GM21367 (cell line): ENCODE results near the gene CPLX1.

Experiments used
- ATAC-seq: cut with Tn5 transposase; IDR thresholded peaks from one replicate; pipeline ENCODE4 v1.9.1; 2021; ENCODE audit not compliant: unreplicated experiment

The CPLX1 gene

GRCh38 chr4:825971-826330, at the start of gene CPLX1:
TSS of gene CPLX1 (minus strand) at chr4:826129. CDS start at chr4:824522, 1,607 bp downstream.
- no peak for ATAC-seq

GRCh38 chr4:874971-875817, 49.3 kb upstream of the CPLX1 start:
- ATAC-seq = no peak

GRCh38 chr4:874056-874455, 48.1 kb upstream of the CPLX1 start:
- no peak for ATAC-seq

- ATAC-seq = no peak
Measured at GRCh38 chr4:872241-872981, 46.5 kb upstream of the CPLX1 start.

- ATAC-seq = no peak
Measured at GRCh38 chr4:871484-871883, 45.6 kb upstream of the CPLX1 start.

- ATAC-seq = no peak
Measured at GRCh38 chr4:870951-871350, 45.0 kb upstream of the CPLX1 start.

- no peak for ATAC-seq
Measured at GRCh38 chr4:869776-870175, 43.8 kb upstream of the CPLX1 start.

- ATAC-seq = no peak
Measured at GRCh38 chr4:868421-868820, 42.5 kb upstream of the CPLX1 start.

- no peak for ATAC-seq
Measured at GRCh38 chr4:867526-868250, 41.8 kb upstream of the CPLX1 start.

GRCh38 chr4:866761-867390, 40.9 kb upstream of the CPLX1 start:
- ATAC-seq = no peak

- ATAC-seq = no peak
Measured at GRCh38 chr4:866068-866760, 40.3 kb upstream of the CPLX1 start.

GRCh38 chr4:865572-865971, 39.6 kb upstream of the CPLX1 start:
- no peak for ATAC-seq

GRCh38 chr4:865121-865465, 39.2 kb upstream of the CPLX1 start:
- ATAC-seq = no peak

- ATAC-seq = no peak
Measured at GRCh38 chr4:864456-865120, 38.7 kb upstream of the CPLX1 start.

GRCh38 chr4:860561-860960, 34.6 kb upstream of the CPLX1 start:
- no peak for ATAC-seq

- ATAC-seq = no peak
Measured at GRCh38 chr4:859496-859895, 33.6 kb upstream of the CPLX1 start.

GRCh38 chr4:858831-859451, 33.0 kb upstream of the CPLX1 start:
- ATAC-seq = no peak

- ATAC-seq = no peak
Measured at GRCh38 chr4:858041-858481, 32.1 kb upstream of the CPLX1 start.

- ATAC-seq = no peak
Measured at GRCh38 chr4:857461-857860, 31.5 kb upstream of the CPLX1 start.
